ENCODE results near the gene UROD. TPM values are rescaled to one million over a fixed set of nuclear protein-coding genes. Genes with fewer than 3 reads are reported as not detected.
A peak's percentile ranks its signal among the peaks of the same experiment; 100 is the strongest.

UROD gene
- total RNA-seq, 5 donors from 2014 or later (not counting 1 experiment from before 2014, with no cell fraction given) = 52.0 to 58.6 (median 57.3) TPM

GRCh38 chr1:45007311-45007710 is 4.7 kb upstream of the UROD start:
- Mint-ChIP-seq H3K27me3 (no peaks in the 10 kb centered on the region), H3K27ac (no peak overlapping the region), H3K4me3 (no peak overlapping the region), H3K36me3 (peaks cover 57% of the 10 kb centered on the region), H3K4me1 (peaks cover 29 to 35% (median 34%) of the 10 kb centered on the region in 3 donors), H3K9me3 (no peaks in the 10 kb centered on the region)
- ChIA-PET CTCF (no interaction called here), POLR2A (interaction anchor here in 1 of 2 donors (0.6 to 0.7 kb wide), 2 partner anchors 9 to 17 kb away, joined by 3 to 5 read pairs; no protein-coding TSS in a partner anchor)
- H3K4me1 ChIP-seq (ENCODE audit: control insufficient read depth in 1 of 2, extremely low read depth in 1 of 2, insufficient read depth in 2 of 2, low read length in 2 of 2) = peaks cover 12 to 30% of the 10 kb centered on the region in 2 experiments
- H3K4me3 ChIP-seq (ENCODE audit: control insufficient read depth in 1 of 2, extremely low read depth in 1 of 2, low read length in 1 of 2) = no peak overlapping the region
- peaks cover 35 to 70% of the 10 kb centered on the region in 2 donors for H3K36me3 ChIP-seq (ENCODE audit: control insufficient read depth in 2 of 2, extremely low read depth in 1 of 2, insufficient read depth in 1 of 2, low read length in 1 of 2)
- H3K27ac ChIP-seq (ENCODE audit: low read length) = no peak overlapping the region
- no peak for ATAC-seq (replicated peaks in 1 of 4)
- no peak for DNase-seq
- 89% methylated on average over 9 of the region's 11 CpGs for WGBS (ENCODE audit: insufficient coverage)
- H3K9me3 ChIP-seq = no peaks in the 10 kb centered on the region
- H3K27me3 ChIP-seq (replicated peaks in 1 of 2; ENCODE audit: control insufficient read depth in 2 of 2, extremely low read depth in 1 of 2, insufficient read depth in 2 of 2, low read length in 1 of 2) = no peaks in the 10 kb centered on the region

- H3K36me3 ChIP-seq (ENCODE audit: control insufficient read depth in 2 of 2, extremely low read depth in 1 of 2, insufficient read depth in 1 of 2, low read length in 1 of 2) = peaks cover 33 to 63% of the 10 kb centered on the region in 2 donors
- H3K27ac Mint-ChIP-seq = no peak overlapping the region
- H3K4me3 Mint-ChIP-seq = peak overlapping the region in 1 of 3 donors; percentile 13
- CTCF ChIA-PET = no interaction called here
- peaks cover 37 to 42% (median 41%) of the 10 kb centered on the region in 3 donors for H3K4me1 Mint-ChIP-seq
- no peaks in the 10 kb centered on the region for H3K9me3 Mint-ChIP-seq
- no peaks in the 10 kb centered on the region for H3K27me3 ChIP-seq (replicated peaks in 1 of 2; ENCODE audit: control insufficient read depth in 2 of 2, extremely low read depth in 1 of 2, insufficient read depth in 2 of 2, low read length in 1 of 2)
- POLR2A ChIA-PET = no interaction called here
- H3K36me3 Mint-ChIP-seq = peaks cover 50% of the 10 kb centered on the region
- 87% methylated on average over 2 of the region's 3 CpGs for WGBS (ENCODE audit: insufficient coverage)
- H3K4me3 ChIP-seq (ENCODE audit: control insufficient read depth in 1 of 2, extremely low read depth in 1 of 2, low read length in 1 of 2) = no peak overlapping the region
- no peak overlapping the region for H3K27ac ChIP-seq (ENCODE audit: low read length)
- peaks cover 18 to 38% of the 10 kb centered on the region in 2 experiments for H3K4me1 ChIP-seq (ENCODE audit: control insufficient read depth in 1 of 2, extremely low read depth in 1 of 2, insufficient read depth in 2 of 2, low read length in 2 of 2)
- H3K9me3 ChIP-seq = no peaks in the 10 kb centered on the region
- DNase-seq = no peak
- no peak for ATAC-seq (replicated peaks in 1 of 4)
- H3K27me3 Mint-ChIP-seq = no peaks in the 10 kb centered on the region
Observed at GRCh38 chr1:45008076-45008475, 4.0 kb upstream of the UROD start.

- Histone ChIP-seq H3K27ac (ENCODE audit: low read length) (no peak overlapping the region), H3K4me1 (ENCODE audit: control insufficient read depth in 1 of 2, extremely low read depth in 1 of 2, insufficient read depth in 2 of 2, low read length in 2 of 2) (peaks cover 21 to 42% of the 10 kb centered on the region in 2 experiments), H3K36me3 (ENCODE audit: control insufficient read depth in 2 of 2, extremely low read depth in 1 of 2, insufficient read depth in 1 of 2, low read length in 1 of 2) (peaks cover 29 to 58% of the 10 kb centered on the region in 2 donors), H3K27me3 (replicated peaks in 1 of 2; ENCODE audit: control insufficient read depth in 2 of 2, extremely low read depth in 1 of 2, insufficient read depth in 2 of 2, low read length in 1 of 2) (no peaks in the 10 kb centered on the region), H3K9me3 (no peaks in the 10 kb centered on the region), H3K4me3 (ENCODE audit: control insufficient read depth in 1 of 2, extremely low read depth in 1 of 2, low read length in 1 of 2) (no peak overlapping the region)
- no peak for DNase-seq
- Mint-ChIP-seq H3K27ac (peak overlapping the region in 1 of 2 donors; percentile 50), H3K4me1 (peaks cover 40 to 46% (median 45%) of the 10 kb centered on the region in 3 donors), H3K27me3 (no peaks in the 10 kb centered on the region), H3K9me3 (no peaks in the 10 kb centered on the region), H3K36me3 (peaks cover 47% of the 10 kb centered on the region), H3K4me3 (peak overlapping the region in 2 of 3 donors; percentile 25 to 50)
- WGBS (ENCODE audit: insufficient coverage) = 98% methylated on average over 6 of the region's 12 CpGs
- ChIA-PET CTCF (no interaction called here), POLR2A (no interaction called here)
- ATAC-seq (replicated peaks in 1 of 4) = no peak
Observed at GRCh38 chr1:45008516-45008915, 3.5 kb upstream of the UROD start.

- Histone ChIP-seq H3K27ac (ENCODE audit: low read length) (no peak overlapping the region), H3K4me1 (ENCODE audit: control insufficient read depth in 1 of 2, extremely low read depth in 1 of 2, insufficient read depth in 2 of 2, low read length in 2 of 2) (peaks cover 21 to 49% of the 10 kb centered on the region in 2 experiments), H3K4me3 (ENCODE audit: control insufficient read depth in 1 of 2, extremely low read depth in 1 of 2, low read length in 1 of 2) (no peak overlapping the region), H3K9me3 (no peaks in the 10 kb centered on the region), H3K27me3 (replicated peaks in 1 of 2; ENCODE audit: control insufficient read depth in 2 of 2, extremely low read depth in 1 of 2, insufficient read depth in 2 of 2, low read length in 1 of 2) (no peaks in the 10 kb centered on the region), H3K36me3 (ENCODE audit: control insufficient read depth in 2 of 2, extremely low read depth in 1 of 2, insufficient read depth in 1 of 2, low read length in 1 of 2) (peaks cover 20 to 55% of the 10 kb centered on the region in 2 donors)
- CTCF ChIA-PET = no interaction called here
- no peak for DNase-seq
- Mint-ChIP-seq H3K4me1 (peaks cover 47 to 51% (median 49%) of the 10 kb centered on the region in 3 donors), H3K27ac (peak overlapping the region; percentile 81 to 84), H3K4me3 (peak overlapping the region; percentile 81 to 94 (median 90)), H3K9me3 (no peaks in the 10 kb centered on the region), H3K27me3 (no peaks in the 10 kb centered on the region), H3K36me3 (peaks cover 46% of the 10 kb centered on the region)
- no peak for ATAC-seq (replicated peaks in 1 of 4)
- 97% methylated on average over 7 of the region's 11 CpGs for WGBS (ENCODE audit: insufficient coverage)
- POLR2A ChIA-PET = no interaction called here
Observed at GRCh38 chr1:45009296-45009865, 2.7 kb upstream of the UROD start.

- H3K9me3 Mint-ChIP-seq = no peaks in the 10 kb centered on the region
- DNase-seq (peak in 18 of 35 experiments; percentile 13 to 48 (median 28)), ATAC-seq (replicated peaks in 1 of 4) (peak in 3 of 4 experiments; percentile 15 to 27 (median 20))
- no peaks in the 10 kb centered on the region for H3K9me3 ChIP-seq
- POLR2A ChIA-PET = interaction anchor here (0.6 to 1.5 kb wide), 7 partner anchors 24 to 1298 kb away, joined by 3 to 5 read pairs (median 4); partner anchors contain the start of genes EIF2B3 (in 1 of the 2) and RNU5D-1 (in 1 of the 2)
- peak overlapping the region; percentile 20 for H3K27ac ChIP-seq (ENCODE audit: low read length)
- H3K4me1 ChIP-seq (ENCODE audit: control insufficient read depth in 1 of 2, extremely low read depth in 1 of 2, insufficient read depth in 2 of 2, low read length in 2 of 2) = peaks cover 21 to 54% of the 10 kb centered on the region in 2 experiments
- H3K27ac Mint-ChIP-seq = peak overlapping the region; percentile 81 to 84
- peaks cover 20 to 47% of the 10 kb centered on the region in 2 donors for H3K36me3 ChIP-seq (ENCODE audit: control insufficient read depth in 2 of 2, extremely low read depth in 1 of 2, insufficient read depth in 1 of 2, low read length in 1 of 2)
- no peaks in the 10 kb centered on the region for H3K27me3 Mint-ChIP-seq
- H3K27me3 ChIP-seq (replicated peaks in 1 of 2; ENCODE audit: control insufficient read depth in 2 of 2, extremely low read depth in 1 of 2, insufficient read depth in 2 of 2, low read length in 1 of 2) = no peaks in the 10 kb centered on the region
- H3K4me1 Mint-ChIP-seq = peaks cover 51 to 59% (median 55%) of the 10 kb centered on the region in 3 donors
- peak overlapping the region; percentile 81 to 94 (median 90) for H3K4me3 Mint-ChIP-seq
- peaks cover 42% of the 10 kb centered on the region for H3K36me3 Mint-ChIP-seq
- CTCF ChIA-PET = interaction anchor here in 1 of 2 donors (0.6 to 6.1 kb wide), 9 partner anchors 23 to 737 kb away, joined by 3 to 124 read pairs (median 9); partner anchors contain the start of genes EIF2B3, MUTYH, PLK3 and RNU5D-1
- 22% methylated on average over 26 of the region's 41 CpGs for WGBS (ENCODE audit: insufficient coverage)
- H3K4me3 ChIP-seq (ENCODE audit: control insufficient read depth in 1 of 2, extremely low read depth in 1 of 2, low read length in 1 of 2) = peak overlapping the region; percentile 71 to 90
Observed at GRCh38 chr1:45009956-45010854, 1.8 kb upstream of the UROD start.
